GM12878 (cell line): ENCODE data around the gene ORC4.

Experiments
- BHLHE40 ChIP-seq, 2 experiments: fragments of 450-650 bp in 1 of 2; IDR thresholded peaks; 2 replicates each; pipeline ENCODE4 v1.6.1; 2011 to 2017; ENCODE audit warnings: low read depth in 2 of 2, borderline replicate concordance in 1 of 2, improper control_type of control experiment in 1 of 2, low read length in 1 of 2, mild to moderate bottlenecking in 1 of 2
- CEBPB ChIP-seq, 2 experiments: fragments of 150-350 bp in 1 of 2; IDR thresholded peaks; 2 replicates each; pipeline ENCODE4 v1.6.1; 2012 to 2014; ENCODE audit warnings: low read depth in 2 of 2, low read length in 2 of 2, borderline replicate concordance in 1 of 2, inconsistent platforms in 1 of 2
- CTCF ChIP-seq, 3 experiments: IDR thresholded peaks in 2 of 3; conservative IDR thresholded peaks in 1 of 3; 2 replicates each; pipeline ENCODE4 v1.5.1; 2011; ENCODE audit warnings: low read depth in 3 of 3, low read length in 3 of 3, mild to moderate bottlenecking in 3 of 3, control low read depth in 2 of 3, moderate library complexity in 2 of 3, inconsistent platforms in 1 of 3, mixed read lengths in 1 of 3; ENCODE audit not compliant: control insufficient read depth in 2 of 3, insufficient read depth in 1 of 3; ENCODE audit errors: extremely low read depth in 1 of 3
- EP300 ChIP-seq, 2 experiments: fragments of 150-350 bp in 1 of 2; IDR thresholded peaks; 2 replicates each; pipeline ENCODE4 v1.6.1; 2011 to 2012; ENCODE audit warnings: low read depth in 2 of 2, low read length in 2 of 2, borderline replicate concordance in 1 of 2, improper control_type of control experiment in 1 of 2, inconsistent platforms in 1 of 2; ENCODE audit not compliant: control insufficient read depth in 1 of 2
- FOXM1 ChIP-seq: IDR thresholded peaks from 2 replicates; pipeline ENCODE4 v1.6.1; 2012; ENCODE audit warnings: low read depth, mild to moderate bottlenecking, inconsistent platforms, low read length, moderate library complexity
- POLR2AphosphoS5 ChIP-seq: IDR thresholded peaks from 2 replicates; pipeline ENCODE4 v1.6.1; 2011; ENCODE audit warnings: mild to moderate bottlenecking, low read length, inconsistent platforms
- REST ChIP-seq: IDR thresholded peaks from 2 replicates; pipeline ENCODE4 v1.6.1; 2012; ENCODE audit warnings: mild to moderate bottlenecking, low read depth, low read length
- RFX5 ChIP-seq: IDR thresholded peaks from 2 replicates; pipeline ENCODE4 v1.6.1; 2011; ENCODE audit warnings: low read depth, low read length, improper control_type of control experiment

GRCh38 chr2:147916067-147916466, 104.5 kb downstream of the ORC4 start:
- TF ChIP-seq EP300 (IDR thresholded peaks at IDR 0.05; ENCODE audit: borderline replicate concordance in 1 of 2, control insufficient read depth in 1 of 2, low read depth in 2 of 2, low read length in 2 of 2) = no peak
- no peak for TF ChIP-seq REST
- no peak for TF ChIP-seq POLR2AphosphoS5
- TF ChIP-seq CEBPB (IDR thresholded peaks at IDR 0.05; ENCODE audit: borderline replicate concordance in 1 of 2, low read depth in 2 of 2, low read length in 2 of 2) = no peak
- no peak for TF ChIP-seq FOXM1
- TF ChIP-seq CTCF (IDR thresholded peaks at IDR 0.05 in 2 of 3, conservative IDR thresholded peaks at IDR 0.05 in 1 of 3; ENCODE audit: control insufficient read depth in 2 of 3, extremely low read depth in 1 of 3, insufficient read depth in 1 of 3, low read depth in 3 of 3, low read length in 3 of 3) = no peak
- no peak for TF ChIP-seq RFX5
- TF ChIP-seq BHLHE40 (IDR thresholded peaks at IDR 0.05; ENCODE audit: borderline replicate concordance in 1 of 2, low read depth in 2 of 2, low read length in 1 of 2) = no peak
